Ovary (tissue), 9 donors: ENCODE results near the gene BIRC3. TPM values are rescaled to one million over a fixed set of nuclear protein-coding genes. Genes with fewer than 3 reads are reported as not detected.

ENCODE experiments used
- DNase-seq, 5 donors: peaks; one replicate each; pipeline ENCODE4 v3.0.0-alpha.2; 2019 to 2020
- H3K27ac ChIP-seq, 2 donors: fragments of 200-600 bp; one replicate each; pipeline versions ENCODE4 v1.5.1 to v1.8.0; 2019 to 2022
- H3K27me3 ChIP-seq: fragments of 200-600 bp; one replicate; pipeline ENCODE4 v1.8.0; 2022
- H3K36me3 ChIP-seq: fragments of 200-600 bp; sonication (generic); one replicate; pipeline ENCODE4 v1.5.1; 2019
- H3K4me1 ChIP-seq: one replicate; pipeline ENCODE4 v1.8.1; 2013; ENCODE audit warnings: mild to moderate bottlenecking, moderate library complexity; ENCODE audit not compliant: insufficient read depth
- H3K4me3 ChIP-seq: fragments of 200-600 bp; sonication (generic); one replicate; pipeline ENCODE4 v1.5.1; 2017
- H3K9me3 ChIP-seq, 2 donors: fragments of 200-600 bp in 1 of 2; sonication (generic) in 1 of 2; one replicate each; pipeline versions ENCODE4 v1.5.1 to v1.8.1; 2013 to 2019; ENCODE audit warnings: mild to moderate bottlenecking in 1 of 2, moderate library complexity in 1 of 2
- CTCF ChIP-seq, 3 donors: fragments of 450-650 bp in 2 of 3; fragments of 200-600 bp in 1 of 3; IDR thresholded peaks; one replicate each; pipeline versions ENCODE4 v1.5.1 to v1.8.0; 2016 to 2022; ENCODE audit warnings: antibody characterized with exemption in 3 of 3, mild to moderate bottlenecking in 1 of 3
- EP300 ChIP-seq: sonication (generic); formaldehyde crosslinking; IDR thresholded peaks from one replicate; pipeline ENCODE4 v1.6.1; 2017; ENCODE audit warnings: antibody characterized with exemption
- POLR2A ChIP-seq: fragments of 450-650 bp; IDR thresholded peaks from one replicate; pipeline ENCODE4 v1.6.1; 2017; ENCODE audit warnings: antibody characterized with exemption, mild to moderate bottlenecking, moderate library complexity
- WGBS, 3 donors: extraction: QIAGEN DNeasy Blood & Tissue Kit in 1 of 3; methylation state at CpG; one replicate each; pipeline versions ENCODE4 v1.1.5 to v1.1.7; 2013 to 2017; 5-methylcytosine and 5-hydroxymethylcytosine counted together
- intact Hi-C, 4 donors: fragments of 100-400 bp; cut with DNase I; formaldehyde crosslinking; loops; one replicate each; pipeline versions ENCODE4 v1.11.0 to v1.15.1; 2022 to 2023
- polyA plus RNA-seq, 2 donors: library from polyadenylated mRNA; stranded (reverse); fragments of 200-250 nt in 1 of 2; fragments of 350-450 nt in 1 of 2; fragmentation: Illumina TruSeq in 1 of 2; extraction: RNeasy Lipid Tissue Mini Kit (QIAGEN cat#74804) in 1 of 2; gene quantifications; one replicate each; pipeline ENCODE4 v1.2.3, GENCODE V29; 2013 to 2014
- small RNA-seq: library from RNA; depleted of rRNA; stranded (forward); fragments of <200 nt; gene quantifications from one replicate; pipeline ENCODE3, GENCODE V24; 2016
- total RNA-seq, 7 donors: library from RNA; depleted of rRNA in 2 of 7; stranded (reverse); fragments of >200 nt in 2 of 7; fragmentation: NEBNext Ultra II Directional in 3 of 7; extraction: Animal tissue kit (Norgen Biotek cat#: 25700) in 3 of 7; gene quantifications; one replicate each; pipeline versions ENCODE4 v1.1.0 to v1.2.4, GENCODE V29; 2016 to 2023
- donor health status: DM: no; HTN: no; CAD: no; lungs with moderate emphysema.
- donor health status: DM: no; HTN: no; CAD: no.
- donor health status: Bipolar disorder and iron deficiency.
- donor health status: DM: yes; HTN: yes; CAD: no.
- donor health status: DM: no; HTN: no; CAD: no.
- donor health status: DM: yes; HTN: yes; CAD: no.

Gene BIRC3
- total and polyA plus RNA-seq, 9 donors = 1.9 to 111 (median 5.1) TPM

- Histone ChIP-seq H3K27me3 (no peaks in the 10 kb centered on the region), H3K27ac (no peak overlapping the region), H3K36me3 (no peaks in the 10 kb centered on the region), H3K9me3 (no peaks in the 10 kb centered on the region), H3K4me1 (peaks cover 12% of the 10 kb centered on the region), H3K4me3 (no peak overlapping the region)
- WGBS, 3 donors = 88 to 93% (median 92%) methylated on average over 2 of the region's 2 CpGs
- TF ChIP-seq CTCF (IDR thresholded peaks at IDR 0.05) (no peak), POLR2A (no peak), EP300 (no peak)
- DNase-seq = no peak
- intact Hi-C loops = no loop called here
Observed at GRCh38 chr11:102386136-102386734, 69.0 kb downstream of the BIRC3 start.

DNA sequence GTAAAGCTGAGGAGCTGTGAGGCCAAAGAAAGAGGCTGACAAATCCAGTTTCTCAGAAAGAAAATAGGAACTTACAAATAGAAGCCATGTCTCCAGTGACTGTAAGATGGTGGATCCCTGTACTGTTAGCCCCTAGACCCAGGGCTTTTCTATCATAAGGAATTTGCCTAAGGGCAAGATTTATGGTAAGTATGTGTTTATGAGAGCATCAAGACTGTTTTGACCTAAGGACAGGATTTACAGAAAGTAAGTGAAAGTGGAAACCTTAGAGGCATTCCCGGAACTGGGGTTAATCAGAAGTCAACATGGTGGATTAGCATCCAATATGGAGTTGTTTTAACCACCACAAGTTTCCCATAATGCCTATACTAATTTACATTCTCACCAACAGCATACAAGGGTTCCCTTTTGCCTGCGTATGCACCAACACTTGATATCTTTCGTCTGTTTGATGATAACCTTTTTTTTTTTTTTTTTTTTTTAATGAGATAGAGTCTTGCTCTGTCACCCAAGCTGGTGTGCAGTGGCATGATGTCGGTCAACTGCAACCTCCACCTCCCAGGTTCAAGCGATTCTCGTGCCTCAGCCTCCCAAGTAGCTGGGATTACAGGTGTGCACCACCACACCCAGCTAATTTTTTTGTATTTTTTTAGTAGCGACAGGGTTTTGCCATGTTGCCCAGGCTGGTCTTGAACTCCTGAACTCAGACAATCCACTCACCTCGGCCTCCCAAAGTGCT, 69.9 kb downstream of the BIRC3 start:
- intact Hi-C loops = no loop called here
- H3K4me3 ChIP-seq = no peak overlapping the region
- H3K9me3 ChIP-seq = no peaks in the 10 kb centered on the region
- 83 to 92% (median 85%) methylated on average over 8 of the region's 8 CpGs for WGBS, 3 donors
- no peak overlapping the region for H3K27ac ChIP-seq
- no peaks in the 10 kb centered on the region for H3K36me3 ChIP-seq
- no peaks in the 10 kb centered on the region for H3K27me3 ChIP-seq
- no peak for DNase-seq
- TF ChIP-seq EP300 = no peak
- no peak for TF ChIP-seq CTCF (IDR thresholded peaks at IDR 0.05)
- no peak for TF ChIP-seq POLR2A
- H3K4me1 ChIP-seq = peaks cover 12% of the 10 kb centered on the region

Small RNAs within 50 kb of the gene (small RNA-seq; reads per million reads assigned to genes)
- gene AP000942.3 (not detected), gene AP000942.4 (not detected), gene RNU6-952P (not detected)

Other genes starting within 250 kb of the BIRC3 start
- gene YAP1, start 207.0 kb upstream of the BIRC3 start, total RNA-seq = 100 to 1,000 TPM; 104 to 184 (median 147) TPM
- 100 to 1,000 TPM in 1 of 2 donors, 10 to 100 TPM in 1; 70.3 to 152 TPM for gene YAP1, start 207.0 kb upstream of the BIRC3 start, polyA plus RNA-seq
- 10 to 100 TPM; 27.1 to 57.8 (median 33.6) TPM for gene BIRC2, start 29.7 kb downstream of the BIRC3 start, total RNA-seq
- gene BIRC2, start 29.7 kb downstream of the BIRC3 start, polyA plus RNA-seq = 10 to 100 TPM; 23.7 to 41.3 TPM
- 100 to 1,000 TPM in 6 of 7 donors, 10 to 100 TPM in 1; 83.3 to 131 (median 124) TPM for gene TMEM123, start 135.3 kb downstream of the BIRC3 start, total RNA-seq
- gene TMEM123, start 135.3 kb downstream of the BIRC3 start, polyA plus RNA-seq = 100 to 1,000 TPM in 1 of 2 donors, 10 to 100 TPM in 1; 69.4 to 165 TPM
- 10 to 100 TPM in 1 of 7 donors, 1 to 10 TPM in 4, under 1 TPM in 1, not detected in 1; 0.50 to 66.3 (median 4.5) TPM for gene MMP7, start 213.3 kb downstream of the BIRC3 start, total RNA-seq
- under 1 TPM; 0.33 to 0.48 TPM for gene MMP7, start 213.3 kb downstream of the BIRC3 start, polyA plus RNA-seq